IPS-18a (cell line): ENCODE data around the gene RFTN1.

Experiments
- H3K27ac ChIP-seq: one replicate; pipeline ENCODE4 v1.5.1; 2013; ENCODE audit warnings: low read length
- H3K27me3 ChIP-seq: one replicate; pipeline ENCODE4 v1.6.1; 2013; ENCODE audit warnings: mild to moderate bottlenecking, low read length; ENCODE audit not compliant: control insufficient read depth, insufficient read depth
- H3K36me3 ChIP-seq: one replicate; pipeline ENCODE4 v1.6.1; 2013; ENCODE audit warnings: low read depth, low read length; ENCODE audit not compliant: control insufficient read depth
- H3K4me1 ChIP-seq: one replicate; pipeline ENCODE4 v1.6.1; 2013; ENCODE audit warnings: low read depth, low read length; ENCODE audit not compliant: control insufficient read depth
- H3K4me3 ChIP-seq: one replicate; pipeline ENCODE4 v1.5.1; 2013; ENCODE audit warnings: low read length
- H3K9ac ChIP-seq: one replicate; pipeline ENCODE4 v1.6.1; 2013; ENCODE audit warnings: mild to moderate bottlenecking, low read length, moderate library complexity
- H3K9me3 ChIP-seq: one replicate; pipeline ENCODE4 v1.6.1; 2013; ENCODE audit warnings: low read depth, low read length; ENCODE audit not compliant: control insufficient read depth

Gene RFTN1

GRCh38 chr3:16545413-16546185 lies 32.1 kb upstream of the RFTN1 start:
- Histone ChIP-seq H3K36me3 (no peaks in the 10 kb centered on the region), H3K9me3 (no peaks in the 10 kb centered on the region), H3K4me1 (peaks cover 7% of the 10 kb centered on the region), H3K9ac (no peak overlapping the region), H3K27me3 (no peaks in the 10 kb centered on the region), H3K27ac (no peak overlapping the region), H3K4me3 (no peak overlapping the region)

GRCh38 chr3:16543242-16543864 lies 29.9 kb upstream of the RFTN1 start:
- Histone ChIP-seq H3K27me3 (no peaks in the 10 kb centered on the region), H3K4me1 (no peaks in the 10 kb centered on the region), H3K27ac (no peak overlapping the region), H3K4me3 (no peak overlapping the region), H3K9ac (no peak overlapping the region), H3K9me3 (no peaks in the 10 kb centered on the region), H3K36me3 (no peaks in the 10 kb centered on the region)

GRCh38 chr3:16538507-16538906 lies 25.0 kb upstream of the RFTN1 start:
- no peaks in the 10 kb centered on the region for H3K9me3 ChIP-seq

GRCh38 chr3:16536996-16537395 lies 23.5 kb upstream of the RFTN1 start:
- Histone ChIP-seq H3K27ac (no peak overlapping the region), H3K9me3 (no peaks in the 10 kb centered on the region), H3K36me3 (no peaks in the 10 kb centered on the region), H3K4me3 (no peak overlapping the region), H3K4me1 (peaks cover 18% of the 10 kb centered on the region), H3K27me3 (no peaks in the 10 kb centered on the region), H3K9ac (no peak overlapping the region)

More at GRCh38 chr3:16538507-16538906, 25.0 kb upstream of the RFTN1 start:
- Histone ChIP-seq H3K9ac (no peak overlapping the region), H3K4me1 (peaks cover 15% of the 10 kb centered on the region), H3K4me3 (no peak overlapping the region), H3K36me3 (no peaks in the 10 kb centered on the region), H3K27ac (no peak overlapping the region), H3K27me3 (no peaks in the 10 kb centered on the region)

GRCh38 chr3:16536344-16536663 lies 22.8 kb upstream of the RFTN1 start:
- no peaks in the 10 kb centered on the region for H3K27me3 ChIP-seq
- no peak overlapping the region for H3K27ac ChIP-seq
- H3K4me1 ChIP-seq, result peaks cover 18% of the 10 kb centered on the region
- H3K36me3 ChIP-seq, result no peaks in the 10 kb centered on the region
- no peak overlapping the region for H3K9ac ChIP-seq
- H3K4me3 ChIP-seq, result no peak overlapping the region
- H3K9me3 ChIP-seq, result no peaks in the 10 kb centered on the region

GRCh38 chr3:16534640-16535262 lies 21.3 kb upstream of the RFTN1 start:
- H3K27ac ChIP-seq, result no peak overlapping the region
- H3K9me3 ChIP-seq, result no peaks in the 10 kb centered on the region
- H3K4me3 ChIP-seq, result no peak overlapping the region
- H3K36me3 ChIP-seq, result no peaks in the 10 kb centered on the region
- peaks cover 18% of the 10 kb centered on the region for H3K4me1 ChIP-seq
- H3K9ac ChIP-seq, result no peak overlapping the region
- H3K27me3 ChIP-seq, result no peaks in the 10 kb centered on the region

- Histone ChIP-seq H3K4me1 (peaks cover 18% of the 10 kb centered on the region), H3K27ac (no peak overlapping the region), H3K27me3 (no peaks in the 10 kb centered on the region), H3K9me3 (no peaks in the 10 kb centered on the region), H3K36me3 (no peaks in the 10 kb centered on the region), H3K4me3 (no peak overlapping the region), H3K9ac (no peak overlapping the region)
Observed at GRCh38 chr3:16533928-16534574, 20.6 kb upstream of the RFTN1 start.

GRCh38 chr3:16529264-16529663 lies 15.8 kb upstream of the RFTN1 start:
- peaks cover 8% of the 10 kb centered on the region for H3K4me1 ChIP-seq
- H3K9me3 ChIP-seq, result no peaks in the 10 kb centered on the region
- H3K36me3 ChIP-seq, result no peaks in the 10 kb centered on the region
- H3K27me3 ChIP-seq, result no peaks in the 10 kb centered on the region
- H3K27ac ChIP-seq, result no peak overlapping the region
- no peak overlapping the region for H3K9ac ChIP-seq
- no peak overlapping the region for H3K4me3 ChIP-seq

- H3K4me1 ChIP-seq, result peaks cover 3% of the 10 kb centered on the region
- H3K36me3 ChIP-seq, result no peaks in the 10 kb centered on the region
- no peak overlapping the region for H3K4me3 ChIP-seq
- H3K27me3 ChIP-seq, result no peaks in the 10 kb centered on the region
- H3K9ac ChIP-seq, result no peak overlapping the region
- no peaks in the 10 kb centered on the region for H3K9me3 ChIP-seq
- H3K27ac ChIP-seq, result no peak overlapping the region
Observed at GRCh38 chr3:16528581-16528993, 15.1 kb upstream of the RFTN1 start.

- Histone ChIP-seq H3K36me3 (no peaks in the 10 kb centered on the region), H3K4me3 (no peak overlapping the region), H3K9me3 (no peaks in the 10 kb centered on the region), H3K27me3 (no peaks in the 10 kb centered on the region), H3K27ac (no peak overlapping the region), H3K4me1 (no peaks in the 10 kb centered on the region), H3K9ac (no peak overlapping the region)
Observed at GRCh38 chr3:16528106-16528505, 14.6 kb upstream of the RFTN1 start.

GRCh38 chr3:16524196-16524595 lies 10.7 kb upstream of the RFTN1 start:
- H3K4me3 ChIP-seq, result no peak overlapping the region

More at GRCh38 chr3:16524196-16524595, 10.7 kb upstream of the RFTN1 start:
- Histone ChIP-seq H3K27ac (no peak overlapping the region), H3K36me3 (no peaks in the 10 kb centered on the region), H3K27me3 (no peaks in the 10 kb centered on the region), H3K9me3 (no peaks in the 10 kb centered on the region), H3K9ac (no peak overlapping the region), H3K4me1 (no peaks in the 10 kb centered on the region)
